ENCODE results near the gene CAMK1G.

DNA sequence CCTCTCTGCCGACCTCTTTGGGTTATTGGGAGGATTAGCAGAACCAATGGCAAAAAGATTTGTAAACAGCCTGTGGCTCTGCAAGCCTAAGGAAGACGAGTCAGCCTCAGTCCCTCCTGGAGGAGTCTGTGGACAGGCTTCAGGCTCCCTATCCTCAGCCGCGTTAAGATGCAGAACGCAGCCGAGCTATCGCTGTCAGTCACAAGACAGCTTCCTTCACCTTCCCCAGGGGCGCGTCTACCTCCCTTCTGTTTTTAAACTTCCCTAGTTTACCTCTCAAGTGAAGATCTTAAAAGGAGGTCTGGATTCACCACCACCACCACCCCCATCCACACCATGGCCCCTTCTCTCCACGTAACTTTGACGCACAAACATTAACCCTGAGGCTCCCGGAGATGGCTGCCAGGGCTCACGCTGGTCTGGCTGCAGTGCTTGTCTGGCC, 738 bp downstream of the CAMK1G start:
- peak; percentile 49; the same call in 1 of the 2 replicates for TF ChIP-seq TAF1 (IDR thresholded peaks at IDR 0.05; ENCODE audit: borderline replicate concordance, insufficient read depth, low read length)
- TF ChIP-seq, protein P1, sequence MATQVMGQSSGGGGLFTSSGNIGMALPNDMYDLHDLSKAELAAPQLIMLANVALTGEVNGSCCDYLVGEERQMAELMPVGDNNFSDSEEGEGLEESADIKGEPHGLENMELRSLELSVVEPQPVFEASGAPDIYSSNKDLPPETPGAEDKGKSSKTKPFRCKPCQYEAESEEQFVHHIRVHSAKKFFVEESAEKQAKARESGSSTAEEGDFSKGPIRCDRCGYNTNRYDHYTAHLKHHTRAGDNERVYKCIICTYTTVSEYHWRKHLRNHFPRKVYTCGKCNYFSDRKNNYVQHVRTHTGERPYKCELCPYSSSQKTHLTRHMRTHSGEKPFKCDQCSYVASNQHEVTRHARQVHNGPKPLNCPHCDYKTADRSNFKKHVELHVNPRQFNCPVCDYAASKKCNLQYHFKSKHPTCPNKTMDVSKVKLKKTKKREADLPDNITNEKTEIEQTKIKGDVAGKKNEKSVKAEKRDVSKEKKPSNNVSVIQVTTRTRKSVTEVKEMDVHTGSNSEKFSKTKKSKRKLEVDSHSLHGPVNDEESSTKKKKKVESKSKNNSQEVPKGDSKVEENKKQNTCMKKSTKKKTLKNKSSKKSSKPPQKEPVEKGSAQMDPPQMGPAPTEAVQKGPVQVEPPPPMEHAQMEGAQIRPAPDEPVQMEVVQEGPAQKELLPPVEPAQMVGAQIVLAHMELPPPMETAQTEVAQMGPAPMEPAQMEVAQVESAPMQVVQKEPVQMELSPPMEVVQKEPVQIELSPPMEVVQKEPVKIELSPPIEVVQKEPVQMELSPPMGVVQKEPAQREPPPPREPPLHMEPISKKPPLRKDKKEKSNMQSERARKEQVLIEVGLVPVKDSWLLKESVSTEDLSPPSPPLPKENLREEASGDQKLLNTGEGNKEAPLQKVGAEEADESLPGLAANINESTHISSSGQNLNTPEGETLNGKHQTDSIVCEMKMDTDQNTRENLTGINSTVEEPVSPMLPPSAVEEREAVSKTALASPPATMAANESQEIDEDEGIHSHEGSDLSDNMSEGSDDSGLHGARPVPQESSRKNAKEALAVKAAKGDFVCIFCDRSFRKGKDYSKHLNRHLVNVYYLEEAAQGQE (IDR thresholded peaks at IDR 0.05; ENCODE audit: insufficient read depth in 1 of 2, low read depth in 2 of 2, low read length in 2 of 2) = no peak
- peak; percentile 38; the same call in 1 of the 2 replicates for TF ChIP-seq SIN3A (IDR thresholded peaks at IDR 0.05; ENCODE audit: borderline replicate concordance, insufficient read depth, low read length)
